Dedifferentiated amniotic fluid mesenchymal stem cell (primary cell): Measurements from ENCODE around the gene XYLT1.

Source experiments
- DNase-seq: peaks from one replicate; pipeline ENCODE4 v3.0.0-alpha.2; 2016; ENCODE audit errors: extremely low spot score

XYLT1 gene

GRCh38 chr16:17460890-17461289 lies 9.9 kb downstream of the XYLT1 start:
- no peak for DNase-seq

DNA sequence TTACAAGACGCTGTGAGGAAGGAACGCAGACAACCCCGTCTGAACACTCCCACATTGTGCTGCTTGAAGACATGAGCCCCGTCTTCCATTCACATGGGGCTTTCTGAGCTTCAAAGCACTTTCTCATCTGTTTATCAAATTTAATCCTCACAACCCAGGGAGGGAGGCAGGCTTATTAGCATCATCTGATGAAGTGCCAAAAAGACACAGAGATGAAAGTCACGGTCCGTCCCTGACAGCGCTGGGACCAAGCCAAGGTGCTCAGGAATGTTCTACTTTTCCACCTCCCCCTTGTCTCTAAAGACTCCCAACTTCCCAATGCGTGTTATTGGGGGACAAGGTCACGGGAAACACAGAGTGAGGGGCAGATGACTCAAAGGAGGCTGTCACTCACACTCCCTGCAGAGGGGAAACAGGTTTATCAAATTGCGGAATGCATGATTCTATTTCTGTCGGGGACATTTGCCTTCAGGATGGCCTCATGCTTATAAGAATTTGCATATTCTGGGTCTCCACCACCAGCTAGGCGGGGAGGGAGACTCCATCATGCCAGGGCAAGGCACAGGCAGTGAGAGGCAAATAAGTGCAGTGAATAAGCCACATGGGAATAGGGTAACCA lies 10.7 kb downstream of the XYLT1 start:
- DNase-seq, result no peak

GRCh38 chr16:17457997-17458396 lies 12.8 kb downstream of the XYLT1 start:
- no peak for DNase-seq

GRCh38 chr16:17457513-17457912 lies 13.2 kb downstream of the XYLT1 start:
- no peak for DNase-seq

GRCh38 chr16:17454162-17454730 lies 16.5 kb downstream of the XYLT1 start:
- DNase-seq, result no peak

- no peak for DNase-seq
Observed at GRCh38 chr16:17453364-17454038, 17.3 kb downstream of the XYLT1 start.

- DNase-seq, result no peak
Observed at GRCh38 chr16:17452922-17453321, 17.8 kb downstream of the XYLT1 start.

- DNase-seq, result no peak
Observed at GRCh38 chr16:17451843-17452242, 18.9 kb downstream of the XYLT1 start.

DNA sequence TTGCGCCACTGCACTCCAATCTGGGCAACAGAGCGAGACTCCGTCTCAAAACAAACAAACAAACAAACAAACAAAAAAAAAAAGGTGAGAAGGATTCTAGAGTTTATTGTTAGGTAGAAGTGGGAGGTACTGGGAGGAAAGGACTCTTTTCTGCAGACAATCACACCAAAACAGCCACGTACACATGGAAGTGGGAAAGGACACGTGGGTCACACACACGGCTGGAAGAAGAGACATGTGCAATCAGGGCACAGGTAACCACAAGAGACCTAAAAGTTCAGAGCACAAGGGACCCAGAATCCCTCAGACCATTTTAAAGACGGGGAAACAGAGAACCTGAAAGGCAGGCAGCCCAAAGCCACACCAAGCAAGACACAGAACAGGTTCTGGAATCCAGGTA lies 20.5 kb downstream of the XYLT1 start:
- no peak for DNase-seq

DNA sequence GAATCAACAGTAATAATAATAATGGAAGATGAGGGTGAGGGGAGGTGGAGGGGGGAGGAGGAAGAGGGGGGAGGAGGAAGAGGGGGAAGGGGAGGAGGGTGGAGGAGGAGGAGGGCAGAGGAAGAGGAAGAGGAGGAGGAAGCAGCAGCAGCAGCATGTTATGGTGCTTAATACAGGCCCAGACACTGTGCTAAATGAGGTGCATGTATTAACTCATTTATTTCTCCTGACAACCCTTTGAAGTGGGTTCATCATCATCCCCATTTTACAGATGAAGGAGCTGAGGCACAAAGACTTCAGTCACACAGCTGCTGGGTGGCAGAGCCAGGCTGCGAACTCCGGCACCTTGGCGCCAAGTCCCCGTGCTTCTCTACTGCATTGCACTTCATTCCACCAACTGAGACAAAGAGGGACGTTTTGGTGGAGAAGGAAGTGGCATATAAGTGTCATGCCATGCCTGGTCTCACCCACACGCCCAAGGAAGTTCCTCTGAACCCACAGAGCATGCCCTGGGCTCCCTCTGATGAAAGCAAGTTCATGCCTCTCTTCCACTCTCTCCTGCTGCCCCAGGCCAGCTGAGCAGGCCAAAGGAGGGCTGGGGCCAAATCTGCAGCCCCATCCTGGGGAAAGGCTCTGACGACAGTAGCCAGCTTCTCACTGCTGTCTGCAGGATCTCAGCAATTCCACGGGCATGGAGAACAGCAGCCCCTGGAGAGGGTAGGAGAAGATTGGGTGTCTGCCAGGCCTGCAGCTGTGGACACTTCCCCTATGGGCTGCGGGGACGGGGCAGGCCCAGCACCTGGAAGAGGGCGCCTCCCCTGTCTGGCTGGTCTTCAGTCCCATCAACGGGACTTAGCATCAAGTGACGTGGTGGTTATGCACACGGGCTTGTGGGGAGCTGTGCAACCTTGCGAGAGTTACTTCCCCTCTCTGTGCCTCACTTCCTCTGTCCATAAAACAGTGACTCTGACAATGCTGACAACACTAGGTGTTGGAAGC lies 21.8 kb downstream of the XYLT1 start:
- no peak for DNase-seq

DNA sequence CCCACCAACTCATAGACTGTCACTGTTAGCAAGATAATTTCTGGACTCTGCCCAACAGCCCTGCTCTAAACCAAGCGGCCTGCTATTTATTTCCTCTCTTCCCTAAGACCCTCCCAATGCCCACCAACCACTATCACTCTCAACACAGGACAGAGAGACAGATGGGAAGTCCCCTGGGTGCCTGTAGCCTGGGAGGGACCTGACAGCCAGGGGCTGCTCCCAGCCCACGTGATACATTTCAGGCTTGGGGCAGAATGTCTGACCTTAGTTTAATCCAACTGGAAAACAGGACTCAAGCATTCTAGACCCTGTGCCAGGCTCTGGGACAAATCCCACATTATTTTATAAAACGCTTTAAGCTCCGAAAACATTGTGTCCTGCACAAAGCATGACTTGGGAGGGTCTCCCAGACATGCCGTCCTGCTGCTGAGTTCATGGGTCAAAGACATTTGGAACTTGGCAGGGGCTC lies 23.6 kb downstream of the XYLT1 start:
- DNase-seq, result no peak

GRCh38 chr16:17446661-17447060 lies 24.1 kb downstream of the XYLT1 start:
- DNase-seq, result no peak

DNA sequence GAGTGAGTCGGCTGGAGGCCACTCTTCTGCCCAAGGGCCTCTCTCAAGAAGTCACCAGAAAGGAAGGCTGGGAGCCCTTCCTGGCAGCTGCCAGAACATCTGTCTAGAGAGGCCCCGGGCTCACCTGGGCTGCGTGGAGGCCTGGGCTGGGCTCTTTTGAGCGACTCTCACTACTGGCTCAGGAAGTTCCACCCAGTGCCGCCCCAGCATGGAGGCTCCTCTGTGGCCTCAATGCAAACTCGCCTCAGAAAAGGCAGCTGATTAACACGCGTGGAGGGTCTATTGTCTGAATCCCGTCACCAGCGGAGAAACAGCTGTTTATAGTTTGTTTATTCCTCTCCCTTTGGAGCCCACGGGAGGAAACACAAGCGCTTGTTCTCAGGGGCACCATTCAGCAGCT lies 25.3 kb downstream of the XYLT1 start:
- DNase-seq, result no peak

DNA sequence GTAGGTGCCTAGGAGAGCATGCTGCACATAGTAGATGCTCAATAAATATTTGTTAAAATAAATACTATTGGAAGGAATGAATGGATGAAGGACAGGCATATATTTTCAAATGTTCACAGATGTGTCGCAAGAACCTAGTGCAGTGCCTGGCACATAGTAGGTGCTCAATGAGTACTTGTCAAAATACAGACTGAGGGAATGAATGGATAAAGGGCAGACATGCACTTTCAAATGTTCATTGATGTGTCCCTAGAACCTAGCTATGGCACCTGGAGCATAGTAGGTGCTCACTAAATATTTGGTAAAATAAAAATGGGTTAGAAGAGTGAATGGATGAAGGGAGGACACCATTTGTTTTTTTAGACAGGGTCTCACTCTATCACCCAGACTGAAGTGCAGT lies 26.1 kb downstream of the XYLT1 start:
- no peak for DNase-seq

- DNase-seq, result no peak
Observed at GRCh38 chr16:17440131-17440530, 30.6 kb downstream of the XYLT1 start.

GRCh38 chr16:17439580-17439979 lies 31.2 kb downstream of the XYLT1 start:
- no peak for DNase-seq

- no peak for DNase-seq
Observed at GRCh38 chr16:17437981-17438380, 32.8 kb downstream of the XYLT1 start.

DNA sequence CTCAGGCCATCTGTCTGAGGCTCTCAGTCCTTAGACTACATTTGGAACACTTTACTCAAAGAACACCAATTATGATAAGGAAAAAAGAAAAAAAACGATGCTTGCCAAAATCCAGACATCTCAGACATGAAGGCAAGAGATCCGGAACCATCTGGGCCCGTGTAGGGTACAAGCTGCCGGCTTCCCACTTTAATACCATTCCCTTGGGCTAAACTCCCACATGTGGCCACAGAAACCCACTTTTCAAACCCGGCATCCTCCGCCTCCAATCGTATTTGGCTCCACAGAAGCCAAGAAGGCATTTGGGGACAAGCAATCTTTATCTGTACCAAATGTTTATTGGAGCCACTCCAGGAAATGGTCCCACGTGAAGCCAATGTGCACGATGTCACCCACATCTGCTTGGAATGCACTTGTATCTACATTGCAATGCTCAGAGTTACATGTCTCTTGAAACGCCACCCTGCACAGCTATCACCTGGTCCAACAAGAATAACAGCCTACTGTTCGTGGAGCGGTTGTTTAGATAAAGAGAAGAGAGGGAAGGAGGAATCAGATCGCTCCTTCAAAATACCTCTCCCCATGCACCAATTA lies 33.5 kb downstream of the XYLT1 start:
- no peak for DNase-seq

DNA sequence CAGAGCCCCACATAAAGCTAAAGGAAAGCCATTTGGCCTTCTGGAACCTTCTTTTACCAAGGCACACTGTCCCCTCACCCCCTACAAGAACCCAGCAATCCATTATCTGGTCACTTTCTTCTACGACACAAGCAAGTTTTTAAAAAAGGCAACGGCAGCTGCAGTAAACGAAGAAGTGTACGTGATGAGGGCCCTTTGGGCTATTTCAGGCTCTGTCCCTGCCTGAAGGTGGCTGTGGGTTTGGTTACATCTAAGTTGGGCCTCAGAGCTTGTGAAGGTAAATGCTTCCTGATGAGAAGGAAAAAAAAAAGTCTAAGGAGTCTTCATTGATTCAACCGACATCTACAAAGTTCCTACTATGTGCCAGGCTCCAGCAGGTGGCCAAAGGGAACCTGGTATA lies 35.4 kb downstream of the XYLT1 start:
- DNase-seq, result no peak

DNA sequence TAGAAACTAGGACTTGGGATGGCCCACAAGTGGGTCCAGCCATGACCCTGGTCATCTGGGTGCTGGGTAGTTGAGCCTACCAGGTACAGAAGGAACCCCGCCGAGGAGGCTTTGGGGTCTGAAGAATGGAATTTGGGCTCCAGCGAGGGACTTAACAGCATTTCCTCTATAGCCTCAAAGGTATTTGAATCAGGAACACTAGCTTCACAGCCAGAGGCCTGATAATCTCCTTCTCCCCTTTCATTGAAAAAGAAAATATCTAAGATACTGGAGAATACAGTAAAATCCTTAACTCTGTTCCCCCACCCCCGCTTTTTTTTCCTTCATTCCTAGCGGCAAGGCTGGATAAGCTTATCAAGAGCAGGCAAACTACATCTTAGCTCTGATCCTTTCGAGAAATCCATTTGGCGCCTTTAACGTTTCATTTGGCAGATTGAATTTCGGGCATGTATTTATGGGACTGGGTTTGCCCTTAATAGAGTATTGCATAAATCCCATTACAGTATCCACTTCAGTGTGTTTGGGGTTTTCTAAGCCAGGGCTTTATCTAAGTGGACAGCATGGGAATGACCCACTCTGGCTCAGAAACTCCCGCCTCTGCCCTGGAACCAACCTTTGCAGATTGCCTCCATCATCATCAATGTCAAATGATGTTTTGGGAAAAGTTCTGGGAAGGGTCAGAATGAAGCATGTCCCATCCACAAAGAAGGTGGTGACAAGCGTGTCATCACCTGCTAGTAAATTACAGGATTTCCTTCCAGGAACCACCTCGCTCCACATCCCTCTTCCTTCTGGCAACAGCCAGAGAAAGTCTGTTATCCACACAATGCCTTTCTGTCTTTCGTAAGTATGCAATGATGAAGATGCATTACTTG lies 36.9 kb downstream of the XYLT1 start:
- DNase-seq, result no peak
